SK-N-MC (cell line): ENCODE results near the gene VTI1B.

Experiments
- EZH2 ChIP-seq: fragments of 200-600 bp; sonication (generic); IDR thresholded peaks from one replicate; pipeline ENCODE4 v1.6.1; 2017; ENCODE audit warnings: antibody characterized with exemption
- POLR2AphosphoS5 ChIP-seq: IDR thresholded peaks from 2 replicates; pipeline ENCODE4 v1.6.1; 2012; ENCODE audit warnings: mild to moderate bottlenecking, low read depth, low read length, borderline replicate concordance

DNA sequence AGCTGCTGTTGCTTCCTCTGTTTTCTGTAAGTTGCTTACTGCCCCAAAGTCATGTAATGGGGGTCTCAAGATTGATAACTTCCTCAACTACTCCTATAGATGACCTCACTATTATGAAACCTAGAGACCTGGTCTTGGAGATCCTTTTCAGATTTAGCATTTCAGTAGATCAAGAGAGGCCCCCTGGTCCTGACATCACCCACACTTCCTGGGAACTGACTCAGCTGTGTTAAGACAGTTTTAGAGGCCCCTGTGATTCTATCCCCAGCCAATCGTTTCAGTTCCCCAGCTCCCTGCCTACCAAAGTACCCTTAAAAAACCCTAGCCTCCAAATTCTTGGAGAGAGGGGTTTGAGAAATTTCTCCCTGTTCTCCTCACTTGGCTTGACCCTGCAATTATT is 63.9 kb downstream of the VTI1B start:
- no peak for TF ChIP-seq EZH2
- TF ChIP-seq POLR2AphosphoS5, result no peak
